HG03103 (cell line): Measurements from ENCODE around the gene TOM1L2.

ENCODE experiments used
- ATAC-seq: cut with Tn5 transposase; IDR thresholded peaks from one replicate; pipeline ENCODE4 v1.9.1; 2021; ENCODE audit warnings: low read depth; ENCODE audit not compliant: unreplicated experiment

TOM1L2 gene

DNA sequence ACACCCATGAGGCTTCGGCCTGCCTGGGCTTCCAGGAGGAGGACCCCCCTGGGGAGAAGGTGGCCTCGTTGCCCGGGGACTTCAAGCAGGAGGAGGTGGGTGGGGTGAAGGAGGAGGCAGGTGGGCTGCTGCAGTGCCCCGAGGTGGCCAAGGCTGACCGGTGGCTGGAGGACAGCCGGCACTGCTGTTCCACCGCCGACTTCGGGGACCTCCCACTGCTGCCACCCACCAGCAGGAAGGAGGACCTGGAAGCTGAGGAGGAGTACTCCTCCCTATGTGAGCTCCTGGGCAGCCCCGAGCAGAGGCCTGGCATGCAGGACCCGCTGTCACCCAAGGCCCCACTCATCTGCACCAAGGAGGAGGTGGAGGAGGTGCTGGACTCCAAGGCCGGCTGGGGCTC is 176.9 kb downstream of the TOM1L2 start:
- ATAC-seq: no peak

DNA sequence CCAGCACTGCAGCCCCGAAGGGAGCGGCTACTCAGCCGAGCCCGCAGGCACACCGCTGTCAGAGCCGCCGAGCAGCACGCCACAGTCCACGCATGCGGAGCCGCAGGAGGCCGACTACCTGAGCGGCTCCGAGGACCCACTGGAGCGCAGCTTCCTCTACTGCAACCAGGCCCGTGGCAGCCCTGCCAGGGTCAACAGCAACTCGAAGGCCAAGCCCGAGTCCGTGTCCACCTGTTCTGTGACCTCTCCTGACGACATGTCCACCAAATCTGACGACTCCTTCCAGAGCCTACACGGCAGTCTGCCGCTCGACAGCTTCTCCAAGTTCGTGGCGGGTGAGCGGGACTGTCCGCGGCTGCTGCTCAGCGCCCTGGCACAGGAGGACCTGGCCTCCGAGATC is 177.8 kb downstream of the TOM1L2 start:
- ATAC-seq: no peak
